Amniotic epithelial cell (primary cell): Measurements from ENCODE around the gene FAM219A.
A peak's percentile ranks its signal among the peaks of the same experiment; 100 is the strongest.
"Not testable (repeated sequence)": the region's sequence is repeated elsewhere in the genome, so short reads cannot be mapped to it uniquely, and the experiment has no call there.

Source experiments
- DNase-seq: peaks from one replicate; pipeline ENCODE4 v3.0.0-alpha.2; 2010; ENCODE audit warnings: low read depth

FAM219A gene

GRCh38 chr9:34376596-34377403, 81.6 kb downstream of the FAM219A start, which contains the start of gene MYORG:
TSS of gene MYORG (minus strand) at chr9:34376898. CDS start at chr9:34372943, 3,955 bp downstream.
- peak; percentile 89 for DNase-seq

- DNase-seq = peak; percentile 11
These were observed 82.3 kb downstream of the FAM219A start for GRCh38 chr9:34375901-34376595.

GRCh38 chr9:34374905-34375552, 83.3 kb downstream of the FAM219A start:
- no peak for DNase-seq

GRCh38 chr9:34374339-34374738, 84.0 kb downstream of the FAM219A start:
- no peak for DNase-seq

- DNase-seq = no peak
These were observed 84.6 kb downstream of the FAM219A start for GRCh38 chr9:34373749-34374148.

- DNase-seq = no peak
These were observed 85.8 kb downstream of the FAM219A start for GRCh38 chr9:34372467-34373011.

- no peak for DNase-seq
These were observed 86.4 kb downstream of the FAM219A start for GRCh38 chr9:34371886-34372466.

GRCh38 chr9:34370970-34371880, 87.1 kb downstream of the FAM219A start:
- DNase-seq = no peak

- DNase-seq = no peak
These were observed 87.9 kb downstream of the FAM219A start for GRCh38 chr9:34370335-34370969.

- DNase-seq = no peak
These were observed 88.7 kb downstream of the FAM219A start for GRCh38 chr9:34369636-34370035.

GRCh38 chr9:34368796-34369195, 89.6 kb downstream of the FAM219A start:
- DNase-seq = not testable (repeated sequence)

- DNase-seq = not testable (repeated sequence)
These were observed 90.5 kb downstream of the FAM219A start for GRCh38 chr9:34367751-34368410.

- no peak for DNase-seq
These were observed 92.0 kb downstream of the FAM219A start for GRCh38 chr9:34366365-34366764.

GRCh38 chr9:34365282-34365681, 93.1 kb downstream of the FAM219A start:
- DNase-seq = no peak

GRCh38 chr9:34363619-34364351, 94.6 kb downstream of the FAM219A start:
- no peak for DNase-seq

GRCh38 chr9:34362614-34363214, 95.7 kb downstream of the FAM219A start:
- no peak for DNase-seq

GRCh38 chr9:34352957-34353356, 105.4 kb downstream of the FAM219A start:
- not testable (repeated sequence) for DNase-seq

- DNase-seq = not testable (repeated sequence)
These were observed 106.2 kb downstream of the FAM219A start for GRCh38 chr9:34352122-34352652.
